GM18861 (cell line): ENCODE data around the gene DHX38.
"Not testable (repeated sequence)": the region's sequence is repeated elsewhere in the genome, so short reads cannot be mapped to it uniquely, and the experiment has no call there.

Experiments used
- ATAC-seq: cut with Tn5 transposase; IDR thresholded peaks from one replicate; pipeline ENCODE4 v1.9.1; 2021; ENCODE audit not compliant: unreplicated experiment

Gene DHX38

DNA sequence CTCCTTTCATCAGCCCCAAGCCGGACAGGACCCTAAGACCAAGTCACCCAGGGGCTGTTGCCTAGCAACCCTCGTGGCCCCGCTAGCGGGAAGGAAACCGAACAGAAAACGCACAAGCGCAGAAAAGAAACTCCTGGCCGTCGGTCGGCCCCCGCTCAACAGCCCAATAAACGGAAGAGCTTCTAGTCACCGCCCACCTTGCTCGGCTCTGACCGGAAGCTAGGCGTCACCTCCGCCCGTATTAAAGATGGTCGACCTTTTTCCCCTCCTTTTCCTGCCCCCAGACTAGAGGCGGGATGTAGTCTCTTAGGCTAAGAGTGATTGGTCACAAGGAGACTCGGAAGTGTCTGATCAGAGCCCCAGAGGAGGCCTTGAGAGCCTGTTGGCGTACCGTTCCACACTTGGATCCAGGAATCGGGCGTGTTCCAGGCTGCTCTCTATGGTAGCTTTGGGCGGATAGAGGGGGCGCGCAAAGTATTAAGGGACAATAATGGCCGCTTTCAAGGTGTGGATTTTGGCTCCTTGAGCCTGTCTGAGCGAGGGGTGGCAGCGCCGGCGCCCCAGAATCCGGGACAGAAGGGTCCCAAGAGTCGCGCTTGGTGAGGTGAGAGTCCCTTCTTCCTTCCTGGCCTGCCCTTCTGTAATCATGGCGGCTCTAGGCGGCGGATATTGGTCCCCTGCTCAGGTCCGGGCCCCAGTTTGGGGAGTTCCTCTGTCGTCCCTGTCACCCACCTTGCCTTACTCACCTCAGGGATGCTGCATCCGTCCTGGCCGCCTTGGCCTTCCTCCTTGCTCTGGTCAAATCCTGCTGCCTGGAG, at the start of gene DHX38, which contains the start of gene TXNL4B:
Gene DHX38 (plus strand): TSS at position 400 of the 818 bp plus-strand sequence. CDS start 2,311 bp downstream, outside the sequence.
Gene TXNL4B (minus strand): TSS at position 173 of the 818 bp plus-strand sequence. CDS start 2,871 bp downstream, outside the sequence.
- ATAC-seq = peak; percentile 98

DNA sequence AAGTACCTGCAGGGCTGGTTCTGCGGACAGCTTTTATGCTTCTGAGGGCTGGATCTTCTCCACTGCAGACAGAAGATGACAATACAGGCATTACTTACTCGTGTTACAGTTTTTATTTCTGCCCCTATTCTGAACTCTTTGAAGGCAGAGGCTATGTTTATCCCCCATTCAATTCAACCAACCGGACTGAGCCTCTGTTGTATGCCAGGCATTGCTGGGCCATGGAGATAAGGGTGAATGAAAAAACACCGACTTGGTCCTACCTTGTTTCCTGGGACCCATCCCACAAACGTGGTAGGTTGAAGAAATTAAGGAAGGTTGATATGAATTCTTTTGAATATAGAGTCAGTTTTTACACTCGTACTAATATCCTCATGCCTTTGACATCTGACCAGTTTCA, 49.4 kb upstream of the DHX38 start:
- no peak for ATAC-seq

DNA sequence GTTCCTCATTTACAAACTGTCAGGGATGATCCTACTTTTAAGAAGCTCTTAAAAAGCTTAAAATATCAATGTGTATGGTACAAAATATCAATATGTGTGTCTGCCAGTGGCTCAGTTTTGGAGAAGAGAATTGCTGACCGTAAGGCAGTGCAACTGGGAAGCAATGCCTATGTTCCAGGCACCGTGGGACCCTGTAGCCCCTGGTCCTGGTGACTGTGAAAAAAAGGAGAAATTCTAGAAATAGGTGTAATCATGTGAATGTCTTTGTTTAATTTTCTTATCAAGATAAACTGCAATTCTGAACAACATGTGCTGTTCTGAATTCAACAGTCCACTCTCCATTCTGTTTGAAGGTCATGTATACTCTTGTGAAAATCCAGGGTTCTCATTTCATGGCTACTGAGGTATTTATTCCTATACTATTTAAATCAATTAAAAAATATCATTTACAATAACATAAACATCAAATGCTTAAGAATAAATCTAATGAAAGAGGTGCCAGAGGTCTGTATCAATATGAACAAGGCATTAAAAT, 48.8 kb upstream of the DHX38 start:
- ATAC-seq = no peak

DNA sequence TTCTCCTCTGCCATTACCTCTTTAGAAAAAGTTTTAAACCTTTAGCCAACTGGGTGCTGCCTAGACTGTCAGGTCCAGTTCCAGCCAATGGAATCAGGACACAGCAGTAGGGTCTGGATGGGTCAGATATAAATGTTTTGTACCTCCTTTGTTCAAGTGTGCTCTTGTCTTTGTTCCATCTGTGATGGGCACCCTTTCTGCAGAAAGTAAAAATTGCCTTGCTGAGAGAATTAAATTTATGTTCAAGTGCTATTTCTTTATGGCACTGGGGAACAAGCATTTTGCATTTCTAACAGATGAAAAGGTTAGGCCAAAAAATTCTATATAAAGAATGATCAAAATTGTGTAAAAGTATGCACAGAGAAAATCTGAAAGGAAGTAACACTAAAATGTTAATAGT, 44.5 kb upstream of the DHX38 start:
- no peak for ATAC-seq

DNA sequence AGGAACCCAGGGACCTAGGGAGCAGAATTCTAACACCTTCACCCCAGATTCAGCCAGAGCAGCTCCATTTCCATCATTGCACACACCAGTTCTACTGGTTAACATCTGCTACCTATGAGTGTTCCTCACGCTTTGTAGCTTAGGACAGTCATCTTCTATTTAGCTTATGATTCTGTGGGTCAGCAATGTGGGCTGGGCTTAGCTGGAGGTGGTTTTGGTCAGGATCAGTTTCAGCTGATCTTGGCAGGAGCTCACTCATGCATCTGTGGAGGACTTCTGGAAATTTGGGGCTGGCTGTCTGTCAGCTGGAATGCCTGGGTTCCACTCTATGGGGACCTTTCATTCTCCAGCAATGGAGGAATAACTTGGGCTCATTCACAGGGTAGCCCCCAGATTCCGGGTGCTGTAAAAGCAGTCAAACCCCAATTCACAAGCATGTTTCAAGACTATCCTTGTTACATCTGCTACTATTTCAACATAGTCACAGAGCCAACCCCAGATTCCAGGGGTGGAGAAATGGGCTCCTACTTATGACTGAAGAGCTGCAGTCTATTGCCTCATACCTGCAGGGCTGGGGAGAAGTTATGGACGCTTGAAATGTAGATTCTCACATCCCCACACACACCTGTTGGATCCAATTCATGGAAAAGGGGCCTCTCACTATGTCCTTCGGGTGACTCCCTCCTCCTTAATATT, 42.7 kb upstream of the DHX38 start:
- no peak for ATAC-seq

DNA sequence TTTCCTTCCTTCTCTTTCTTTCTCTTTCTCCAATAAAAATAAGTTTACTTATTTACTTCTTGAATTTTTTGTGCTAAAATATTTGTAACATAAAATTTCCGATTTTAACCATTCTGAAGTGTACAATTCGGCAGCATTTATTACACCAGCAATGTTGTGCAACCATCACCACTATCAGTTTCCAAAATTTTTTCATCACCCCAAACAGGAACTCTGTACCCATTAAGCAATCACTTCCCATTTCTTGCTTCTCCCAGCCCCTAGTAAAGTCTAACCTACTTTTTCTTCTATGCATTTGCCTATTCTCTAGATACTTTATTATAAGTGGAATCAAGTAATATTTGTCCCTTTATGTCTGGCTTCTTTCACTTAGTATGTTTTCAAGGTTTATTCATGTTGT, 41.8 kb upstream of the DHX38 start:
- no peak for ATAC-seq

DNA sequence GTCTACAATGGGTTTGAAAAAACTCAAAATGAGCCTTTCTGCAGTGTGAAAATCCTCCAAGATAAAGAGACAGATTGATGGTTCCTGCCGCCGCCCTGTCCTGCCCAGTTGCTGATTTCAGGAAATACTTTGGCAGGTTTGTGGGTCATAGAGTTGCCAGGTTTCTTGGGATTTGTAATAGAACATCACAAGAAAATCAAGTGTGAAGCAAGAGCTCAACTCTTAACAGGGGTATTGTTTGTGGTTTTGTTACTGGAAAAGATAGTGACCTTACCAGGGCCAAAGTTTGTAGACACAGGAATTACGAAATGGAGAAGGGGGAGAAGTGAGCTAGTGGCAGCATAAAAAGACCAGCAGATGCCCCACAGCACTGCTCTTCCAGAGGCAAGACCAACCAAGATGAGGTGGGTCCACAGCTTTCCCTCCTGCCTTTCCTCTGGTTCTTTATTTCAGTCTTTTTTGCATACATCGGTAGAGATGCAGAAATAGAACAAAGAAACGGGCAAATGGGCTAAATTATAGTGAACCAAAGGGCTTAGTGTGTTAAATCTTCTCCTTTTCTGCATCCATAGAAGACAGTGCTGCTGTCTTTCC, 39.3 kb upstream of the DHX38 start, which contains the start of gene HP:
Gene HP (plus strand): TSS at position 252 of the 594 bp plus-strand sequence. CDS start 148 bp downstream, at position 400.
- not testable (repeated sequence) for ATAC-seq

DNA sequence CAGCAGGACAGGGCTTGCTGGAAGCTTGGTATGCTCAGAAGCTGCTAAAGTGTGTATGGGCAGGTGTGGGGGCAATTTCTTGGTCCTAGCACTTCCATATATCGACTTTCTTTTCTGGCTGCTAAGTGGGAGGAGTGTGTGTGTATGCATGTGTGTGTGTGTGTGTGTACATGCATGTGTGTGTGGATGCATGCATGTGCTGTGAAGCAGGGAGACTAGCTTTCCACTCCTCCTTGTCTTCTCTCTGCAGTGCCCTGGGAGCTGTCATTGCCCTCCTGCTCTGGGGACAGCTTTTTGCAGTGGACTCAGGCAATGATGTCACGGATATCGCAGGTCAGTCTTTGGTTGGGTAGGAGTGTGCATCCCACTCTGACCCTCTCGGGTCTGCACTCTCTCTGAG, 37.7 kb upstream of the DHX38 start:
- no peak for ATAC-seq

DNA sequence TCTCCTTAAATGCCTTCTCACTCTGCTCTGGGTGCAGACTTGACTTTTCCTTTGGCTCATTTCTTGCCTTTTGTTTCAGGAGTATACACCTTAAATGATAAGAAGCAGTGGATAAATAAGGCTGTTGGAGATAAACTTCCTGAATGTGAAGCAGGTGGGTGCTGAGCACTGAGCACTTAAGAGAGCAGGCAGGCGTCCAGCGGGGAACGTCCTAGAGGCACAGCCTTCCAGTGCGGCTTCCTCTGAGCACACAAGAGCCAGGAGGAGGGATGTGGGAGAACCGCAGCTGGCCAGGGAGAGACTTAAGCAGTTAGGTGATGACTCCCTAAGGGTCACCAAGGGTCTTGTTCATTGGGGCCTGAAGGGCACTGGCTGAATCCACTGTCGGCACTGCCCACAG, 36.3 kb upstream of the DHX38 start:
- ATAC-seq = not testable (repeated sequence)

DNA sequence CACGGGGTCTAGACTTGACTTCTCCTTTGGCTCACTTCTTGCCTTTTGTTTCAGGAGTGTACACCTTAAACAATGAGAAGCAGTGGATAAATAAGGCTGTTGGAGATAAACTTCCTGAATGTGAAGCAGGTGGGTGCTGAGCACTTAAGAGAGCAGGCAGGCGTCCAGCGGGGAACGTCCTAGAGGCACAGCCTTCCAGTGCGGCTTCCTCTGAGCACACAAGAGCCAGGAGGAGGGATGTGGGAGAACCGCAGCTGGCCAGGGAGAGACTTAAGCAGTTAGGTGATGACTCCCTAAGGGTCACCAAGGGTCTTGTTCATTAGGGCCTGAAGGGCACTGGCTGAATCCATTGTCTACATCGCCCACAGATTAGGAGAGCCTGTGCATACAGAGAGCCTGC, 34.6 kb upstream of the DHX38 start:
- not testable (repeated sequence) for ATAC-seq

DNA sequence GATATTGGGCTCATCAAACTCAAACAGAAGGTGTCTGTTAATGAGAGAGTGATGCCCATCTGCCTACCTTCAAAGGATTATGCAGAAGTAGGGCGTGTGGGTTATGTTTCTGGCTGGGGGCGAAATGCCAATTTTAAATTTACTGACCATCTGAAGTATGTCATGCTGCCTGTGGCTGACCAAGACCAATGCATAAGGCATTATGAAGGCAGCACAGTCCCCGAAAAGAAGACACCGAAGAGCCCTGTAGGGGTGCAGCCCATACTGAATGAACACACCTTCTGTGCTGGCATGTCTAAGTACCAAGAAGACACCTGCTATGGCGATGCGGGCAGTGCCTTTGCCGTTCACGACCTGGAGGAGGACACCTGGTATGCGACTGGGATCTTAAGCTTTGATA, 33.2 kb upstream of the DHX38 start:
- ATAC-seq = no peak

DNA sequence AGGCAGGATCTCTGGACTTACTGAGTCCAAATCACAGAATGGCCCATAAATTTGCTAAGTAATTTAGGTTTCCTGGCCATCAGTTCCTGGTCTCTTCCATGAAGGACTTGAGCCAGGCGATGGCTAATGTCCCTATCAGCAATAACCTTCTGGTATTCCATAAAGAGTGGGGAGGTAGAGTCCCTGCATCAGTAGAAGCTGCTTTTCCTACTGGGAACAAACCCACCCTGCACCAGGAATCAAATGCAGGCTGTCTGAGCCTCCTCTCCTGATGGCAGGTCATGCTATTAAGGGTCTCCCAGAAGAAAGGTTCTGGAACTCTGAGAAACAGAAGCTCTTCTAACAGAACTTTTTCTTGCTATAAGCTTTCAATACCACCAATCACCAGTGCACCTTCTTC, 32.1 kb upstream of the DHX38 start:
- no peak for ATAC-seq

DNA sequence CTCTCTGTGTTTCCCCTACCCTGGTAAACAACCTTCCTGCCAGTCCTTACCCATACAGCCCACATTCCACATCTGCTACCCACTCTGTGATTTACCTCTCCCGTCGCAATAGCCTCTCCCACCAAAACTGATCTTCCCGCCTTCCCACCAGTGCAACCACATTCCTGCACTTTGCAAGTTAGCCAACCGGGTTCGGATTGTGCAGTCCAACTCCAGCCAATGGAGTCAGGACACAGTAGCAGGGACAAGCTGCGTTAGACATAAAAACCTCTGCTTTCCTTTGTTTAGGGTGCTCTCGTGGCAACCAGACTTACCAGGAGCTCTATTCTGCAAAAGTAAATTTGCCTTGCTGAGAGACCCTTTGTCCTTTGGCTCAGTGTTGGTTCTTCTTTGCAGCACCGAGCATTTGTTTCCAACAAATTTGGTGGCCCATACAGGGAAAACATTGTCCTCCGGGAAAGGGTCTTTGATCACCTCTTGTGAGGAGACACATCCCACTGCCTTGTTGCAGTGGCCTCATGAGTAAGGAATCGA, 29.2 kb upstream of the DHX38 start:
- no peak for ATAC-seq

DNA sequence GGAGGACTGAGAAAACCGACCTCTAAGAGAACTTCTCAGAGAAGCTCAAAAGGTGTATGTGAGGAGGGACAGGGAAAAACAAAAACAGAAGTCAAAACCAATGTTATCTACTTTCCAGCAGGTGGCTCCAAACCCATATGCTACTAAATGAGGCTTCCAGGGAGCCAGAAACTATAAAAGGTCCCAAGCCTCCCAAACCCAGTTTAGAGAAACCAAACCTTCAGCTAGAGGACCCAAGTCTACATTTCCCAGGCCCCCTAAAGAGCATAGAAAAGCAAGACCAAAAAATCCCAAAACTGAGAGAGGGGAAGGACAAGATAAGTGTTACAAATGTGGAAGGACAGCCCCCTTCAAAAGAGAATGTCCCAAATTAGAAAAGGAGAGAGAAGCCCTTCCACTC, 26.9 kb upstream of the DHX38 start:
- ATAC-seq = no peak

DNA sequence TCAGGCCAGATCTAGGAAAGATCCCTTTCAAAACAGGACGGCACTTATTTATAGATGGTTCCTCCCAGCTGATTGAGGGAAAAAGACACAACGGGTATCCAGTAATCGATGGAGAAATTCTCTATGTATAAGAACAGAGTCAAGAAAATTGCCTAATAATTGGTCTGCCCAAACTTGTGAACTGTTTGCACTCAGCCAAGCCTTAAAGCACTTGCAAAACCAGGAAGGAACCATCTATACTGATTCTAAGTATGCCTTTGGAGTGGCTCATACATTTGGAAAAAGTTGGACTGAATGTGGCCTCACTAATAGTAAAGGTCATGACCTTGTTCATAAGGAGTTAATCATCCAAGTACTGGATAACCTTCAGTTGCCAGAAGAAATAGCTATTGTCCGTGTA, 24.7 kb upstream of the DHX38 start:
- ATAC-seq = no peak

DNA sequence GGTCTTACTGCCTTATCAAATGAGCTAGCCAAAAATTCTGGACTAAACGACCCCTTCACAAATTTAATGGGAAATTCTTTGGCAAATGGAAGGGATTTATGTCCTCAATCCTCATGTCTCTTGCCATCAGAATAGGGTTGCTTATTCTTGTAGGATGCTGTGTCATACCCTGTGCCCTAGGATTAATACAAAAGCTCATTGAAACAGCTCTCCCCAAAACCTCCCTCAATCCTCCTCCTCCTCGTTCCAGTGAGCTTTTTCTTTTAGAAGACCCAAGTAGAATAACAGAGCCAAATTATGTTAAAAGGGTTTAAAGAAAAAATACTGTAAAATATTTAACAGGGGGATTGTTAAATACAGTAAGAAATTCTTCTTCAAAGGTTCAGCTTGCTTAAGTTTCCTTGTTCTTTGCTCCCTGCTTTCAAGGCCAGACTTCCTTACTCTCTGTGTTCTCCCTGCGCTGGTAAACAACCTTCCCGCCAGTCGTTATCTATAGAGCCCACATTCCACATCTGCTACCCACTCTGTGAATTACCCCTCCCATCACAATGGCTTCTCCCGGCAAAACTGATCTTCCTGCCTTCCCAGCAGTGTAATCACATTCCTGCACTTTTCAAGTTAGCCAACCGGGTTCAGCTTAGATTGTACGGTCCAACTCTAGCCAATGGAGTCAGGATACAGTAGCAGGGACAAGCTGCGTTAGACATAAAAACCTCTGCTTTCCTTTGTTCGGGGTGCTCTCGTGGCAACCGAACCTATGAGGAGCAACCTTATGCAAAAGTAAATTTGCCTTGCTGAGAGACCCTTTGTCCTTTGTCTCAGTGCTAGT, 20.9 kb upstream of the DHX38 start:
- no peak for ATAC-seq

DNA sequence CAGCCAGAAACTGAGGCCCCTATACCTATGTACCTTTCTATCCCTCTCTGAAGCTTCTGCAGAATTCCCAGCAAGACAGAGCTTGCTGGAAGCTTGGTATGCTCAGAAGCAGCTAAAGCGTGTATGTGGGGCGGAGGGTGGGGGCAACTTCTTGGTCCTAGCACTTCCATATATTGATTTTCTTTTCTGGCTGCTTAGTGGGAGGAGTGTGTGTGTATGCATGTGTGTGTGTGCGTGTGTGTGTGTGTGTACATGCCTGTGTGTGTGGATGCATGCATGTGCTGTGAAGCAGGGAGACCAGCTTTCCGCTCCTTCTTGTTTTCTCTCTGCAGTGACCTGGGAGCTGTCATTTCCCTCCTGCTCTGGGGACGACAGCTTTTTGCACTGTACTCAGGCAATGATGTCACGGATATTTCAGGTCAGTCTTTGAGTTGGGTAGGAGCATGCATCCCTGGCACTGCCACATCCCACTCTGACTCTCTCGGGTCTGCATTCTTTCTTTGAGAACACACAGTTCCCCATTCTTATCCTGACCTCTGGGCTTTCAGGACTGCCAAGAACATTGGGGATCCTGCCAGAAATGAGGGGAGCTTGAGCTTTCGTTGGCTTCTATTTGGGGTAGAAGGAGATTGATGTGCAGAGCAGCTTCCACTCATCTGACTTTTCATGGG, 20.0 kb upstream of the DHX38 start:
- no peak for ATAC-seq

DNA sequence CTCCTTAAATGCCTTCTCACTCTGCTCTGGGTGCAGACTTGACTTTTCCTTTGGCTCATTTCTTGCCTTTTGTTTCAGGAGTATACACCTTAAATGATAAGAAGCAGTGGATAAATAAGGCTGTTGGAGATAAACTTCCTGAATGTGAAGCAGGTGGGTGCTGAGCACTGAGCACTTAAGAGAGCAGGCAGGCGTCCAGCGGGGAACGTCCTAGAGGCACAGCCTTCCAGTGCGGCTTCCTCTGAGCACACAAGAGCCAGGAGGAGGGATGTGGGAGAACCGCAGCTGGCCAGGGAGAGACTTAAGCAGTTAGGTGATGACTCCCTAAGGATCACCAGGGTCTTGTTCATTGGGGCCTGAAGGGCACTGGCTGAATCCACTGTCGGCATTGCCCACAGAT, 18.6 kb upstream of the DHX38 start:
- ATAC-seq = not testable (repeated sequence)

DNA sequence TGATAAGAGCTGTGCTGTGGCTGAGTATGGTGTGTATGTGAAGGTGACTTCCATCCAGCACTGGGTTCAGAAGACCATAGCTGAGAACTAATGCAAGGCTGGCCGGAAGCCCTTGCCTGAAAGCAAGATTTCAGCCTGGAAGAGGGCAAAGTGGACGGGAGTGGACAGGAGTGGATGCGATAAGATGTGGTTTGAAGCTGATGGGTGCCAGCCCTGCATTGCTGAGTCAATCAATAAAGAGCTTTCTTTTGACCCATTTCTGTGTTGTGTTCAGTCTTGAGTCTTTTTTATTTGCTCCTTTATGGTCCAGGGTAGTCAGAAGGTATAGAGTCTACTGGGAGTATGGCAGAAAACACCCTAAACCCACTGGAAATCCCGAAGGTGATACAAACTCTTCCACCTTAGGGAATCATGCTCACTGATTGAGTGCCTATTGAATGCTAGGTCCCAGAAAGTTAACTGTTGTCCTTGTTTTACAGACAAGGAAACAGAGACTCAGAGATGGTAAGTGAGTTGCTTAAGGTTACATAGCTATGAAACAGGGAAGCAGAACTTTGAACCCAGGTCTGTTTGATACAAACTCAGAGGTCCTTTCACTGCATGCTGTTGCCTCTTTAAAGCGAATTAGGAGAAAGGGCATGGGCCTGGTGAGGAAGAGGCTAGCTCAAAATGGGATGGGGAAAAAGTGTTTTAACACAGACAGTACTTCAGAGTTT, 16.5 kb upstream of the DHX38 start:
- ATAC-seq = not testable (repeated sequence)
